Measurements from ENCODE around the gene CUL3.

GRCh38 chr2:224421065-224421464 lies 164.1 kb downstream of the CUL3 start:
- TF ChIP-seq CTCF (IDR thresholded peaks at IDR 0.05) (no peak), POLR2A (IDR thresholded peaks at IDR 0.05) (no peak), POLR2AphosphoS5 (IDR thresholded peaks at IDR 0.05) (no peak), EP300 (IDR thresholded peaks at IDR 0.05) (no peak)
